GM21825 (cell line): ENCODE results near the gene SVIL.
"Not testable (repeated sequence)": the region's sequence is repeated elsewhere in the genome, so short reads cannot be mapped to it uniquely, and the experiment has no call there.

Experiments used
- ATAC-seq: cut with Tn5 transposase; IDR thresholded peaks from one replicate; pipeline ENCODE4 v1.9.1; 2021; ENCODE audit warnings: mild to moderate bottlenecking, moderate library complexity; ENCODE audit not compliant: unreplicated experiment

The SVIL gene

GRCh38 chr10:29545122-29545521 is 89.6 kb downstream of the SVIL start:
- ATAC-seq: no peak

- no peak for ATAC-seq
Measured at GRCh38 chr10:29543715-29544114, 91.1 kb downstream of the SVIL start.

- ATAC-seq: no peak
Measured at GRCh38 chr10:29542723-29543122, 92.0 kb downstream of the SVIL start.

- ATAC-seq: no peak
Measured at GRCh38 chr10:29541422-29542210, 93.2 kb downstream of the SVIL start.

- ATAC-seq: no peak
Measured at GRCh38 chr10:29540016-29540415, 94.8 kb downstream of the SVIL start.

- ATAC-seq: no peak
Measured at GRCh38 chr10:29539412-29539811, 95.4 kb downstream of the SVIL start.

- no peak for ATAC-seq
Measured at GRCh38 chr10:29537799-29538198, 97.0 kb downstream of the SVIL start.

- not testable (repeated sequence) for ATAC-seq
Measured at GRCh38 chr10:29536691-29537090, 98.1 kb downstream of the SVIL start.

- no peak for ATAC-seq
Measured at GRCh38 chr10:29535778-29536453, 98.9 kb downstream of the SVIL start.

GRCh38 chr10:29535012-29535777 is 99.6 kb downstream of the SVIL start:
- no peak for ATAC-seq

GRCh38 chr10:29534590-29534989 is 100.2 kb downstream of the SVIL start:
- ATAC-seq: no peak

- no peak for ATAC-seq
Measured at GRCh38 chr10:29533696-29534285, 101.0 kb downstream of the SVIL start.

GRCh38 chr10:29533046-29533445 is 101.7 kb downstream of the SVIL start:
- no peak for ATAC-seq

GRCh38 chr10:29532256-29532878 is 102.4 kb downstream of the SVIL start:
- ATAC-seq: no peak

GRCh38 chr10:29530112-29530976 is 104.4 kb downstream of the SVIL start:
- no peak for ATAC-seq

- no peak for ATAC-seq
Measured at GRCh38 chr10:29529146-29529545, 105.6 kb downstream of the SVIL start.

GRCh38 chr10:29525762-29526161 is 109.0 kb downstream of the SVIL start:
- no peak for ATAC-seq

- ATAC-seq: no peak
Measured at GRCh38 chr10:29524720-29525119, 110.1 kb downstream of the SVIL start.

- ATAC-seq: no peak
Measured at GRCh38 chr10:29524294-29524693, 110.5 kb downstream of the SVIL start.

GRCh38 chr10:29522918-29523317 is 111.9 kb downstream of the SVIL start:
- ATAC-seq: no peak
